Gastrocnemius medialis (tissue), 4 donors: Measurements from ENCODE around the gene CUX1. TPM values are rescaled to one million over a fixed set of nuclear protein-coding genes. Genes with fewer than 3 reads are reported as not detected.

Source experiments
- ATAC-seq, 2 donors: fragments of 150-250 bp; one replicate each; pipeline ENCODE4 v1.9.1; 2016
- DNase-seq, 2 donors: peaks; one replicate each; pipeline ENCODE4 v3.0.0-alpha.2; 2019
- H3K27ac ChIP-seq, 4 donors: fragments of 200-600 bp; sonication (generic); 1 replicate in 1 of 4; 2 replicates in 3 of 4; pipeline ENCODE4 v1.5.1; 2016 to 2018; ENCODE audit warnings: mild to moderate bottlenecking in 2 of 4, moderate library complexity in 1 of 4
- H3K27me3 ChIP-seq, 3 donors: fragments of 200-600 bp; sonication (generic) in 2 of 3; 1 replicate in 1 of 3; 2 replicates in 2 of 3; pipeline versions ENCODE4 v1.5.1 to v1.6.0; 2016 to 2019; ENCODE audit warnings: mild to moderate bottlenecking in 1 of 3, moderate library complexity in 1 of 3
- H3K36me3 ChIP-seq, 2 donors: fragments of 200-600 bp; sonication (generic) in 1 of 2; one replicate each; pipeline ENCODE4 v1.5.1; 2017 to 2018
- H3K4me1 ChIP-seq, 2 donors: fragments of 200-600 bp; sonication (generic) in 1 of 2; one replicate each; pipeline ENCODE4 v1.5.1; 2016 to 2017; ENCODE audit warnings: mild to moderate bottlenecking in 2 of 2
- H3K4me3 ChIP-seq, 4 donors: fragments of 200-600 bp; sonication (generic) in 3 of 4; 1 replicate in 1 of 4; 2 replicates in 3 of 4; pipeline ENCODE4 v1.5.1; 2016 to 2019; ENCODE audit warnings: mild to moderate bottlenecking in 2 of 4
- H3K9me3 ChIP-seq, 3 donors: fragments of 200-600 bp; sonication (generic) in 2 of 3; 1 replicate in 1 of 3; 2 replicates in 2 of 3; pipeline ENCODE4 v1.5.1; 2016 to 2019
- POLR2A ChIP-seq, 2 donors: fragments of 450-650 bp; IDR thresholded peaks; one replicate each; pipeline ENCODE4 v1.6.1; 2017; ENCODE audit warnings: antibody characterized with exemption in 2 of 2, mild to moderate bottlenecking in 2 of 2, moderate library complexity in 2 of 2
- in situ Hi-C, 4 donors: fragments of 200-750 bp; cut with MboI; loops; one replicate each; pipeline versions ENCODE4 v1.15.0 to v1.8.0; 2017; ENCODE audit warnings: low sequenced_read_pairs in 4 of 4
- intact Hi-C: fragments of 100-400 bp; cut with DNase I; formaldehyde crosslinking; loops from one replicate; pipeline ENCODE4 v1.15.1; 2023; ENCODE audit warnings: low total_unique reads
- total RNA-seq, 4 donors: library from RNA; depleted of rRNA; stranded (reverse); fragments of >200 nt; gene quantifications; one replicate each; pipeline versions ENCODE4 v1.1.0 to v1.2.3, GENCODE V29; 2016
- TF ChIP-seq, protein P1 (sequence below), 5 experiments: fragments of 450-650 bp in 3 of 5; fragments of 200-600 bp in 2 of 5; sonication (generic) in 2 of 5; IDR thresholded peaks in 4 of 5; conservative IDR thresholded peaks in 1 of 5; 1 replicate in 4 of 5; 2 replicates in 1 of 5; pipeline ENCODE4 v1.5.1; 2016 to 2019; ENCODE audit warnings: antibody characterized with exemption in 5 of 5, mild to moderate bottlenecking in 3 of 5, moderate library complexity in 3 of 5

Gene CUX1
- total RNA-seq, 4 donors from 2014 or later = 44.1 to 57.9 (median 54.9) TPM

DNA sequence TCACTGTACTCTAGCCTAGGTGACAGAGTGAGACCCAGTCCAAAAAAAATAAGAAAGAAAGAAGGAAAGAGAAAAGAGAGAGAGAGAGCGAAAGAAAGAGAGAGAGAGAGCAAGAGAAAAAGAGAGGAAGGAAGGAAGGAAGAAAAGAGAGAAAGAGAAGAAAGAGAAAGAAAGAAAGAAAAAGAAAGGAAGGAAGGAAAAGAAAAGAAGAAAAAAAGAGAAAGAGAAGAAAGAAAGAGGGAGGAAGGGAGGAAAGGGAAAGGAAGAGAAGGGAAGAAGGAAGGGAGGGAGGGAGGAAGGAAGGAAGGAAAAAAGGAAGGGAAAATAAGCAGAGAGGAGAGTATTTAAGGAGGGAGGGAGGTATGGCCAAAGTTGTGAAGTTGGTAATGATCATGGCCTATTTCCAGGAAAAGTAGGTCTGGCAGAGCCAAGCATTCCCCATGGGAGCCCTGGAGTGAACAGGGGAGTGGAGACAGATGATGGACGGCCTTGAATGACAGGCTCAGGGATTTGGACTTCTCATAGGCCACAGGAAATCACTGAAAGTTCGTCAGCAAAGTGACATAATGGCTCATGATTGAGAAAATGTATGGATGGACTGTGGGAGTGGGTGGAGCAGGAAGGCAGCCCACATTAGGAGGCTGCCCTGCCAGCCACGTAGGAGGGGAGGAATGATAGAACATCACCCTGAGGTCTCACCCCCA, 44.8 kb upstream of the CUX1 start:
- peaks cover 3 to 8% (median 7%) of the 10 kb centered on the region in 3 donors for H3K27me3 ChIP-seq
- H3K27ac ChIP-seq = no peak overlapping the region
- H3K36me3 ChIP-seq = no peaks in the 10 kb centered on the region
- H3K4me3 ChIP-seq = no peak overlapping the region
- no peaks in the 10 kb centered on the region for H3K4me1 ChIP-seq
- DNase-seq (no peak), ATAC-seq (no peak)
- in situ Hi-C loops = no loop called here
- TF ChIP-seq, protein P1, sequence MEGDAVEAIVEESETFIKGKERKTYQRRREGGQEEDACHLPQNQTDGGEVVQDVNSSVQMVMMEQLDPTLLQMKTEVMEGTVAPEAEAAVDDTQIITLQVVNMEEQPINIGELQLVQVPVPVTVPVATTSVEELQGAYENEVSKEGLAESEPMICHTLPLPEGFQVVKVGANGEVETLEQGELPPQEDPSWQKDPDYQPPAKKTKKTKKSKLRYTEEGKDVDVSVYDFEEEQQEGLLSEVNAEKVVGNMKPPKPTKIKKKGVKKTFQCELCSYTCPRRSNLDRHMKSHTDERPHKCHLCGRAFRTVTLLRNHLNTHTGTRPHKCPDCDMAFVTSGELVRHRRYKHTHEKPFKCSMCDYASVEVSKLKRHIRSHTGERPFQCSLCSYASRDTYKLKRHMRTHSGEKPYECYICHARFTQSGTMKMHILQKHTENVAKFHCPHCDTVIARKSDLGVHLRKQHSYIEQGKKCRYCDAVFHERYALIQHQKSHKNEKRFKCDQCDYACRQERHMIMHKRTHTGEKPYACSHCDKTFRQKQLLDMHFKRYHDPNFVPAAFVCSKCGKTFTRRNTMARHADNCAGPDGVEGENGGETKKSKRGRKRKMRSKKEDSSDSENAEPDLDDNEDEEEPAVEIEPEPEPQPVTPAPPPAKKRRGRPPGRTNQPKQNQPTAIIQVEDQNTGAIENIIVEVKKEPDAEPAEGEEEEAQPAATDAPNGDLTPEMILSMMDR (IDR thresholded peaks at IDR 0.05 in 4 of 5, conservative IDR thresholded peaks at IDR 0.05 in 1 of 5) = no peak
- TF ChIP-seq POLR2A (IDR thresholded peaks at IDR 0.05) = no peak
- no peaks in the 10 kb centered on the region for H3K9me3 ChIP-seq
- intact Hi-C loops = no loop called here

DNA sequence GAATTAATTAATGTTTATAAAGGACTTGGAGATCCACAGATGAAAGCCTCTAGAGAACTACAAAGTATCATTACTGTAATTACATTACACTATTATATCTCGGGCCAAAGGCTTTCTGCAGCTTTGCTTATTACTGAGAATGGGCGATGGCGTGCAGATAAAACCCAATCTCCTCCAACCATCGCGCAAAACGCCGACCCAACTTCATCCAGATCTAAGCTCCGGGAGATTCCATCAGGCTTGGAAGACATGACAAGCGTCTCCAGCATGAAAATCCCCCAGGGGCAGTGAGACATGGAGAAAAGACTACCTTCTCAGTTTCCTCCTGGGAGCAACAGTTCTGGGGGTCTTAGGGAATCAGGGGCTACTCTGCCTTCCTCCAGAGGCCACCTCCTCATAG, 42.2 kb upstream of the CUX1 start:
- in situ Hi-C loops = no loop called here
- peaks cover 3 to 8% (median 7%) of the 10 kb centered on the region in 3 donors for H3K27me3 ChIP-seq
- no peak for ATAC-seq

DNA sequence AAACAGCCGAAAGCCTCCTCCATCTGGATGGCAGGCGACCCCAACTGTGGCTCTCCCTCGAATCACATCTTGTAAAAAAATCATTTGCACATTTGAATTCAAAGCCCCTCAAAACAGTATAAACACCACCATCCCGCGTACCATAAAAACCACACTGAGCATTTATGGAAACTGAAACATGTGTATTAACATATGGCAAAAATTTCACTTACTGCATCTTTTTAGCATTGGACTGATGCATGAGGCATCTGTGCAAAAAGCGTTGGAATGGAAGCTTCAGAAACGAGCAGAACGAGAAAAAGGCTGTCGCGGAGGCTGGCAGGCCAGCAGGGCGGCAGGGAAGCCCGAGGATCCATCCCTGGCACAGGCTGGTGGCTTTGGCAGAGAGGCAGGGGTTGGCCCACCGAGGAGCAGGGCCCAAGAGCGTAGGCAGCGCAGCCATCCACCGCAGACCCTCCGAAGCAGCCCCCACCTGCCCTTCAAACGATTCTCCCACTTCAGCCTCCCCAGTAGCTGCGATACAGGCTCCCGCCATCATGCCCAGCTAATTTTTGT, 39.3 kb upstream of the CUX1 start:
- TF ChIP-seq, protein P1 (IDR thresholded peaks at IDR 0.05 in 4 of 5, conservative IDR thresholded peaks at IDR 0.05 in 1 of 5) = no peak
- TF ChIP-seq POLR2A (IDR thresholded peaks at IDR 0.05) = no peak
- no peaks in the 10 kb centered on the region for H3K36me3 ChIP-seq
- DNase-seq (no peak), ATAC-seq (no peak)
- intact Hi-C loops = no loop called here
- no peaks in the 10 kb centered on the region for H3K9me3 ChIP-seq
- H3K27ac ChIP-seq = no peak overlapping the region
- no peaks in the 10 kb centered on the region for H3K4me1 ChIP-seq
- in situ Hi-C loops = no loop called here
- H3K4me3 ChIP-seq = no peak overlapping the region
- H3K27me3 ChIP-seq = peaks cover 0 to 6% (median 0%) of the 10 kb centered on the region in 3 donors

More for the DNA sequence above, 42.2 kb upstream of the CUX1 start:
- Histone ChIP-seq H3K27ac (no peak overlapping the region), H3K36me3 (no peaks in the 10 kb centered on the region), H3K9me3 (no peaks in the 10 kb centered on the region), H3K4me1 (no peaks in the 10 kb centered on the region), H3K4me3 (no peak overlapping the region)
- no peak for DNase-seq
- no peak for TF ChIP-seq POLR2A (IDR thresholded peaks at IDR 0.05)
- TF ChIP-seq, protein P1 (IDR thresholded peaks at IDR 0.05 in 4 of 5, conservative IDR thresholded peaks at IDR 0.05 in 1 of 5) = no peak
- intact Hi-C loops = no loop called here

DNA sequence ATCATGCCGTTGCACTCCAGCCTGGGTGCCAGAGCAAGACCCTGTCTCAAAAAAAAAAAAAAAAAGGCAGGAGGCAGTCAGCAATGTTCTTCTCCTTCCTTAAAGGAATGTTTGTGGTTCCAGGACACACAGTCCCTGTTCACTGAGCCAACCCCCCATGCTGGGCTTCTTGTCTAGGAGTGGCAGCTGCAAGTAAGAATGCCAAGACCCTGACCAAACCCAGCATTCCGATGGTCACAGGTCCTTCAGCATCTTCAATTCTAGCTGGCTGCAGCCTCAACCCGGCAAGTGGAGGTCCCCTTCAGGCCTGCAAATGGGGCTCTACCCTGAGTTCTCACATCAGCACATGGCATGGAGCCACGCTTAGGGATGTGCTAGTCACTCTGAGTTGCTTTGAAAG, 38.2 kb upstream of the CUX1 start:
- in situ Hi-C loops = no loop called here
- Histone ChIP-seq H3K4me3 (no peak overlapping the region), H3K9me3 (no peaks in the 10 kb centered on the region), H3K27ac (no peak overlapping the region), H3K27me3 (no peaks in the 10 kb centered on the region), H3K36me3 (no peaks in the 10 kb centered on the region), H3K4me1 (no peaks in the 10 kb centered on the region)
- intact Hi-C loops = no loop called here
- TF ChIP-seq POLR2A (IDR thresholded peaks at IDR 0.05) = no peak
- TF ChIP-seq, protein P1 (IDR thresholded peaks at IDR 0.05 in 4 of 5, conservative IDR thresholded peaks at IDR 0.05 in 1 of 5) = no peak
- DNase-seq (no peak), ATAC-seq (no peak)
